Gastroesophageal sphincter (tissue), 3 donors: ENCODE measurements around the gene CRELD2.

Experiments used
- CTCF ChIP-seq, 4 experiments: fragments of 200-600 bp in 2 of 4; fragments of 450-650 bp in 2 of 4; sonication (generic) in 1 of 4; IDR thresholded peaks; one replicate each; pipeline ENCODE4 v1.5.1; 2017 to 2019; ENCODE audit warnings: antibody characterized with exemption in 4 of 4, mild to moderate bottlenecking in 2 of 4, moderate library complexity in 2 of 4
- EP300 ChIP-seq: sonication (generic); formaldehyde crosslinking; IDR thresholded peaks from one replicate; pipeline ENCODE4 v1.6.1; 2017; ENCODE audit warnings: antibody characterized with exemption, mild to moderate bottlenecking

GRCh38 chr22:49899530-49899929 lies 18.9 kb upstream of the CRELD2 start:
- no peak for TF ChIP-seq CTCF (IDR thresholded peaks at IDR 0.05)
- TF ChIP-seq EP300, result no peak
